ENCODE results near the gene DIO3.

DNA sequence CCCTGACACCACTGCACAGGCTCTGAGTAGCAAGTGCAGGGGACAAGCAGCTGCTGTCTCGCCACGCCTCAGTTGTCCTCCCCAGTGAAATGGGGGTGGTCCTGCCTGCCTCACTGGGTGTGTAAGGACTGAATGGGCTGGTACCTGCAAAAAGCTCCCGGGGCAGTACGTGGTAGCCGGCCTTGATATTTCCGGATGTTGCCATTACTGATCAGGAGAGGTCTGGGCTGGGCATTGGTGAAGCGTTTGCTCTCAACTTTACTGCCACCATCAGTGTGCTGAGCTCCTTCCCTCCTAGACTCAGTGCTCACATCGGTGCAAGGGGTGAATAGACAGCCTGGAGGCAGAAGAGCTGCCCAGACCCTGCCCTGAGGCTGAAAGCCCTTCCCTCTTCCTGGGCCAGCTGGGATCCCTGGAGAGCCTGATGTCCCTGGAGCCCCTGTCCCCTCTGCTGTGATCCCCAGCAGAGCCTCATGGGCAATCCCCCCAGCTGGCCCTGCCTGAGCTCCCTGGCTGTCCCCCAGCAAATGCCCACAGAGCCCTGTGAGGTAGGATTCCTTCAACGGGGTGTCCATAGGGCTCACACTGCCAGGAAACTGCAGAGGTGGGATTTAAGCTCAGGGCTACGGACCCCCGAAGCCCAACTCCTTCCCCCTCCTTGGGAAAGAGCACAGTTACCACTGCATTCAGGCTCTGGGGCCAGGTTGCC is 18.2 kb downstream of the DIO3 start:
- no peak for TF ChIP-seq EZH2phosphoT487 (IDR thresholded peaks at IDR 0.05; ENCODE audit: borderline replicate concordance, low read length)
- TF ChIP-seq, protein P1, sequence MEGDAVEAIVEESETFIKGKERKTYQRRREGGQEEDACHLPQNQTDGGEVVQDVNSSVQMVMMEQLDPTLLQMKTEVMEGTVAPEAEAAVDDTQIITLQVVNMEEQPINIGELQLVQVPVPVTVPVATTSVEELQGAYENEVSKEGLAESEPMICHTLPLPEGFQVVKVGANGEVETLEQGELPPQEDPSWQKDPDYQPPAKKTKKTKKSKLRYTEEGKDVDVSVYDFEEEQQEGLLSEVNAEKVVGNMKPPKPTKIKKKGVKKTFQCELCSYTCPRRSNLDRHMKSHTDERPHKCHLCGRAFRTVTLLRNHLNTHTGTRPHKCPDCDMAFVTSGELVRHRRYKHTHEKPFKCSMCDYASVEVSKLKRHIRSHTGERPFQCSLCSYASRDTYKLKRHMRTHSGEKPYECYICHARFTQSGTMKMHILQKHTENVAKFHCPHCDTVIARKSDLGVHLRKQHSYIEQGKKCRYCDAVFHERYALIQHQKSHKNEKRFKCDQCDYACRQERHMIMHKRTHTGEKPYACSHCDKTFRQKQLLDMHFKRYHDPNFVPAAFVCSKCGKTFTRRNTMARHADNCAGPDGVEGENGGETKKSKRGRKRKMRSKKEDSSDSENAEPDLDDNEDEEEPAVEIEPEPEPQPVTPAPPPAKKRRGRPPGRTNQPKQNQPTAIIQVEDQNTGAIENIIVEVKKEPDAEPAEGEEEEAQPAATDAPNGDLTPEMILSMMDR (conservative IDR thresholded peaks at IDR 0.05; ENCODE audit: low read depth, low read length) = no peak
